B cell (primary cell): ENCODE results near the gene PDE10A. TPM values are rescaled to one million over a fixed set of nuclear protein-coding genes. Genes with fewer than 3 reads are reported as not detected.

ENCODE experiments used
- ATAC-seq: fragments of 200-7000 bp; cut with Tn5 transposase; one replicate; pipeline ENCODE4 v1.10.0; 2021; ENCODE audit warnings: low read depth, mild to moderate bottlenecking, moderate number of reproducible peaks, moderate library complexity
- CTCF ChIA-PET: fragments of 350-600 bp; sonication (Branson Sonifier 250); formaldehyde crosslinking; loops from one replicate; lab custom pipeline; 2021; ENCODE audit warnings: antibody characterized with exemption, inconsistent platforms; lab: Charles Lee
- POLR2A ChIA-PET: fragments of 350-600 bp; sonication (Branson Sonifier 250); formaldehyde crosslinking; loops from one replicate; lab custom pipeline; 2021; ENCODE audit warnings: antibody characterized with exemption; lab: Charles Lee
- DNase-seq: peaks from one replicate; pipeline ENCODE4 v3.0.0; 2013
- H2AFZ ChIP-seq: 2 replicates; pipeline ENCODE4 v1.6.1; 2012; ENCODE audit warnings: mild to moderate bottlenecking, low read depth, low read length; ENCODE audit not compliant: insufficient read depth, poor library complexity, severe bottlenecking
- H3K27ac ChIP-seq, 2 donors: 1 replicate in 1 of 2; 2 replicates in 1 of 2; pipeline ENCODE4 v1.5.1; 2012 to 2013; ENCODE audit warnings: low read length in 2 of 2, mild to moderate bottlenecking in 2 of 2, moderate library complexity in 1 of 2
- H3K27me3 ChIP-seq, 4 experiments: fragments of 200-600 bp in 1 of 4; sonication (generic) in 1 of 4; replicated peaks in 1 of 4; 1 replicate in 2 of 4; 2 replicates in 2 of 4; pipeline versions ENCODE4 v1.6.1 to v1.7.0; 2013 to 2016; ENCODE audit warnings: low read length in 3 of 4, mild to moderate bottlenecking in 2 of 4, mixed read lengths in 1 of 4, moderate library complexity in 1 of 4; ENCODE audit not compliant: insufficient read depth in 4 of 4, control insufficient read depth in 3 of 4; ENCODE audit errors: control extremely low read depth in 1 of 4
- H3K36me3 ChIP-seq, 2 experiments: replicated peaks in 1 of 2; 1 replicate in 1 of 2; 2 replicates in 1 of 2; pipeline versions ENCODE4 v1.6.1 to v1.7.1; 2013; ENCODE audit warnings: low read length in 1 of 2; ENCODE audit not compliant: insufficient read depth in 2 of 2, control insufficient read depth in 1 of 2; ENCODE audit errors: control extremely low read depth in 1 of 2, extremely low read depth in 1 of 2
- H3K4me1 ChIP-seq, 2 donors: fragments of 200-600 bp in 1 of 2; sonication (generic) in 1 of 2; 1 replicate in 1 of 2; 2 replicates in 1 of 2; pipeline versions ENCODE4 v1.5.1 to v1.6.1; 2013 to 2017; ENCODE audit warnings: low read length in 2 of 2; ENCODE audit not compliant: control insufficient read depth in 2 of 2, insufficient read depth in 2 of 2
- H3K4me2 ChIP-seq: replicated peaks from 2 replicates; pipeline ENCODE3; 2012; ENCODE audit warnings: mild to moderate bottlenecking, low read depth, low read length; ENCODE audit not compliant: poor library complexity, severe bottlenecking
- H3K4me3 ChIP-seq, 5 experiments: fragments of 200-600 bp in 1 of 5; sonication (generic) in 1 of 5; 1 replicate in 3 of 5; 2 replicates in 2 of 5; pipeline versions ENCODE4 v1.5.1 to v1.7.0; 2011 to 2016; ENCODE audit warnings: low read length in 4 of 5, mild to moderate bottlenecking in 4 of 5, low read depth in 2 of 5, control low read depth in 1 of 5, moderate library complexity in 1 of 5; ENCODE audit not compliant: insufficient read depth in 1 of 5; ENCODE audit errors: control extremely low read depth in 1 of 5, extremely low read depth in 1 of 5
- H3K79me2 ChIP-seq: fragments of 200-600 bp; sonication (generic); one replicate; pipeline ENCODE4 v1.6.0; 2016; ENCODE audit warnings: low read length; ENCODE audit not compliant: control insufficient read depth, insufficient read depth
- H3K9ac ChIP-seq: fragments of 200-600 bp; sonication (generic); 2 replicates; pipeline ENCODE4 v1.6.1; 2017; ENCODE audit warnings: mild to moderate bottlenecking, low read length, moderate library complexity
- H3K9me3 ChIP-seq, 3 donors: one replicate each; pipeline versions ENCODE4 v1.6.1 to v1.7.1; 2013; ENCODE audit warnings: low read length in 2 of 3; ENCODE audit not compliant: control insufficient read depth in 2 of 3, insufficient read depth in 1 of 3; ENCODE audit errors: control extremely low read depth in 1 of 3
- H4K20me1 ChIP-seq: 2 replicates; pipeline ENCODE4 v1.6.0; 2012; ENCODE audit warnings: mild to moderate bottlenecking, low read length; ENCODE audit not compliant: insufficient read depth, control insufficient read depth, poor library complexity, severe bottlenecking
- H3K27ac Mint-ChIP-seq: one replicate; pipeline ENCODE4 v1.8.0; 2021; ENCODE audit warnings: mixed read lengths
- H3K27me3 Mint-ChIP-seq: one replicate; pipeline ENCODE4 v1.8.0; 2021; ENCODE audit warnings: mixed read lengths
- H3K4me1 Mint-ChIP-seq: one replicate; pipeline ENCODE4 v1.8.0; 2021; ENCODE audit warnings: mixed read lengths
- H3K4me3 Mint-ChIP-seq: one replicate; pipeline ENCODE4 v1.8.0; 2021; ENCODE audit warnings: mixed read lengths
- H3K9me3 Mint-ChIP-seq: one replicate; pipeline ENCODE4 v1.8.0; 2022; ENCODE audit warnings: mixed read lengths; ENCODE audit not compliant: insufficient read depth
- CTCF ChIP-seq: fragments of 200-600 bp; IDR thresholded peaks from one replicate; pipeline ENCODE4 v1.8.0; 2022; ENCODE audit warnings: antibody characterized with exemption, mild to moderate bottlenecking
- EZH2 ChIP-seq: IDR thresholded peaks from 2 replicates; pipeline ENCODE4 v1.6.1; 2012; ENCODE audit warnings: borderline replicate concordance, low read depth, mild to moderate bottlenecking, moderate library complexity, low read length; ENCODE audit not compliant: insufficient read depth, poor library complexity, severe bottlenecking
- WGBS: methylation state at CpG from one replicate; pipeline ENCODE4 v1.1.5; 2013; ENCODE audit warnings: missing lambda C conversion rate; ENCODE audit not compliant: insufficient coverage; 5-methylcytosine and 5-hydroxymethylcytosine counted together
- intact Hi-C: fragments of 100-400 bp; cut with micrococcal nuclease; formaldehyde crosslinking; loops from one replicate; pipeline ENCODE4 v1.10.0; 2022
- polyA plus RNA-seq: library from polyadenylated mRNA; depleted of rRNA; stranded (reverse); fragments of >200 nt; gene quantifications from 2 replicates; pipeline ENCODE4 v1.2.3, GENCODE V29; 2012
- total RNA-seq, 2 donors: library from RNA; stranded (reverse); fragments of 120-200 nt in 1 of 2; gene quantifications; 1 replicate in 1 of 2; 2 replicates in 1 of 2; pipeline versions ENCODE4 v1.2.3 to v1.2.4, GENCODE V29; 2013 to 2022

The PDE10A gene
- total and polyA plus RNA-seq, 2 donors (not counting 1 experiment from before 2014, with no cell fraction given), result not detected

DNA sequence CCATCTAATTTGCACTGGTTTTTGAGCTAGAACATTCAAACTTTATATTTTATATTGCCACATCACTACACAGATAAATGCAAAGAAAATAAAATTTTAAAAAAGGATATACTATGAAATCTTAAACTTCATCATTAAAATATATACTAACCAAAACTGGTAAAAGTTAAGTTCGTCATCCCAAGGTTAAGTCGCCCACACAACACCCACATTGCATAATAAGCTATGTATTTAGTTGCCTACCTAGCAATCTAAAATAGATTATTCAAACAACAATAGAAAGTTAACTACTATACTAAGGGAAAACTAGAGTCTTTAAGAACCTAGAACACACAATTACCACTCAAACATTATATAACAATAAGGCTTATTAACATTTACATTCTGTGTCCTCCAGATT lies 24.5 kb downstream of the PDE10A start:
- Histone ChIP-seq H4K20me1 (no peaks in the 10 kb centered on the region), H2AFZ (no peak overlapping the region), H3K4me1 (no peaks in the 10 kb centered on the region), H3K79me2 (no peaks in the 10 kb centered on the region), H3K4me2 (no peak overlapping the region), H3K4me3 (no peak overlapping the region), H3K27me3 (peaks cover 0 to 8% (median 0%) of the 10 kb centered on the region in 4 experiments), H3K9me3 (peaks cover 0 to 4% (median 0%) of the 10 kb centered on the region in 3 donors), H3K36me3 (no peaks in the 10 kb centered on the region), H3K9ac (no peak overlapping the region), H3K27ac (no peak overlapping the region)
- ATAC-seq (no peak), DNase-seq (no peak)
- Mint-ChIP-seq H3K9me3 (no peaks in the 10 kb centered on the region), H3K27me3 (peaks cover 7% of the 10 kb centered on the region), H3K4me1 (no peaks in the 10 kb centered on the region), H3K27ac (no peak overlapping the region), H3K4me3 (no peak overlapping the region)
- 100% methylated on average over 1 of the region's 2 CpGs for WGBS
- CTCF ChIA-PET, result no interaction called here
- no peak for TF ChIP-seq CTCF
- TF ChIP-seq EZH2, result no peak
- intact Hi-C loops, result no loop called here
- POLR2A ChIA-PET, result no interaction called here

- ATAC-seq (no peak), DNase-seq (no peak)
- intact Hi-C loops, result no loop called here
- Histone ChIP-seq H3K9ac (no peak overlapping the region), H3K36me3 (no peaks in the 10 kb centered on the region), H3K27me3 (peaks cover 0 to 8% (median 0%) of the 10 kb centered on the region in 4 experiments), H3K27ac (no peak overlapping the region), H3K9me3 (peaks cover 0 to 4% (median 0%) of the 10 kb centered on the region in 3 donors), H3K4me3 (no peak overlapping the region), H4K20me1 (no peaks in the 10 kb centered on the region), H2AFZ (no peak overlapping the region), H3K4me2 (no peak overlapping the region), H3K4me1 (no peaks in the 10 kb centered on the region), H3K79me2 (no peaks in the 10 kb centered on the region)
- H3K9me3 Mint-ChIP-seq, result no peaks in the 10 kb centered on the region
- H3K4me3 Mint-ChIP-seq, result no peak overlapping the region
- POLR2A ChIA-PET, result no interaction called here
- CTCF ChIA-PET, result no interaction called here
- WGBS, result 92% methylated on average over 5 of the region's 11 CpGs
- H3K27ac Mint-ChIP-seq, result no peak overlapping the region
- H3K4me1 Mint-ChIP-seq, result no peaks in the 10 kb centered on the region
- TF ChIP-seq EZH2, result no peak
- no peak for TF ChIP-seq CTCF
- H3K27me3 Mint-ChIP-seq, result peaks cover 7% of the 10 kb centered on the region
Measured at GRCh38 chr6:165637586-165637985, 25.5 kb downstream of the PDE10A start.
